ENCODE results near the gene LRRC23. TPM values are rescaled to one million over a fixed set of nuclear protein-coding genes. Genes with fewer than 3 reads are reported as not detected.
"Not testable (repeated sequence)": the region's sequence is repeated elsewhere in the genome, so short reads cannot be mapped to it uniquely, and the experiment has no call there.

The LRRC23 gene
- total RNA-seq, 1 donor from 2014 or later: 5.7 TPM

- H3K9me3 Mint-ChIP-seq (ENCODE audit: unreplicated experiment): no peaks in the 10 kb centered on the region
- H3K27ac Mint-ChIP-seq (ENCODE audit: unreplicated experiment): peak overlapping the region; percentile 92
- peak overlapping the region; percentile 67 for H3K4me3 Mint-ChIP-seq (ENCODE audit: unreplicated experiment)
- no peak for TF ChIP-seq CTCF (IDR thresholded peaks at IDR 0.05; ENCODE audit: unreplicated experiment)
- no peak for DNase-seq (ENCODE audit: low spot score)
- H3K27me3 Mint-ChIP-seq (ENCODE audit: unreplicated experiment): peaks cover 5% of the 10 kb centered on the region
- H3K4me1 Mint-ChIP-seq (ENCODE audit: unreplicated experiment): peaks cover 10% of the 10 kb centered on the region
- H3K36me3 Mint-ChIP-seq (ENCODE audit: low read depth, unreplicated experiment): no peaks in the 10 kb centered on the region
Measured at GRCh38 chr12:6891646-6892001, 13.0 kb upstream of the LRRC23 start.

GRCh38 chr12:6892683-6893082 is 11.9 kb upstream of the LRRC23 start:
- H3K27ac Mint-ChIP-seq (ENCODE audit: unreplicated experiment); DNase-seq (ENCODE audit: low spot score); H3K27me3 Mint-ChIP-seq (ENCODE audit: unreplicated experiment); H3K36me3 Mint-ChIP-seq (ENCODE audit: low read depth, unreplicated experiment); H3K9me3 Mint-ChIP-seq (ENCODE audit: unreplicated experiment): not testable (repeated sequence)
- H3K4me1 Mint-ChIP-seq (ENCODE audit: unreplicated experiment): peaks cover 10% of the 10 kb centered on the region
- peak overlapping the region; percentile 37 for H3K4me3 Mint-ChIP-seq (ENCODE audit: unreplicated experiment)

GRCh38 chr12:6894321-6894720 is 10.3 kb upstream of the LRRC23 start:
- Mint-ChIP-seq H3K4me3 (ENCODE audit: unreplicated experiment) (no peak overlapping the region), H3K36me3 (ENCODE audit: low read depth, unreplicated experiment) (no peaks in the 10 kb centered on the region), H3K9me3 (ENCODE audit: unreplicated experiment) (no peaks in the 10 kb centered on the region), H3K4me1 (ENCODE audit: unreplicated experiment) (peaks cover 10% of the 10 kb centered on the region), H3K27ac (ENCODE audit: unreplicated experiment) (no peak overlapping the region), H3K27me3 (ENCODE audit: unreplicated experiment) (peaks cover 5% of the 10 kb centered on the region)
- TF ChIP-seq CTCF (IDR thresholded peaks at IDR 0.05; ENCODE audit: unreplicated experiment): no peak
- no peak for DNase-seq (ENCODE audit: low spot score)

GRCh38 chr12:6896846-6897435 is 7.7 kb upstream of the LRRC23 start:
- H3K27me3 Mint-ChIP-seq (ENCODE audit: unreplicated experiment): peaks cover 6% of the 10 kb centered on the region
- no peak overlapping the region for H3K4me3 Mint-ChIP-seq (ENCODE audit: unreplicated experiment)
- peaks cover 2% of the 10 kb centered on the region for H3K4me1 Mint-ChIP-seq (ENCODE audit: unreplicated experiment)
- no peak for TF ChIP-seq CTCF (IDR thresholded peaks at IDR 0.05; ENCODE audit: unreplicated experiment)
- H3K36me3 Mint-ChIP-seq (ENCODE audit: low read depth, unreplicated experiment): no peaks in the 10 kb centered on the region
- H3K9me3 Mint-ChIP-seq (ENCODE audit: unreplicated experiment): no peaks in the 10 kb centered on the region
- no peak overlapping the region for H3K27ac Mint-ChIP-seq (ENCODE audit: unreplicated experiment)
- DNase-seq (ENCODE audit: low spot score): no peak

GRCh38 chr12:6899427-6899826 is 5.2 kb upstream of the LRRC23 start:
- peak overlapping the region; percentile 26 for H3K4me3 Mint-ChIP-seq (ENCODE audit: unreplicated experiment)
- H3K27me3 Mint-ChIP-seq (ENCODE audit: unreplicated experiment): peaks cover 4% of the 10 kb centered on the region
- H3K9me3 Mint-ChIP-seq (ENCODE audit: unreplicated experiment): no peaks in the 10 kb centered on the region
- H3K36me3 Mint-ChIP-seq (ENCODE audit: low read depth, unreplicated experiment): peaks cover 4% of the 10 kb centered on the region
- no peak for TF ChIP-seq CTCF (IDR thresholded peaks at IDR 0.05; ENCODE audit: unreplicated experiment)
- DNase-seq (ENCODE audit: low spot score): no peak
- H3K4me1 Mint-ChIP-seq (ENCODE audit: unreplicated experiment): peaks cover 4% of the 10 kb centered on the region
- H3K27ac Mint-ChIP-seq (ENCODE audit: unreplicated experiment): no peak overlapping the region

All from endothelial cell (in vitro differentiated cells).